Astrocyte (in vitro differentiated cells and primary cell): ENCODE measurements around the gene FMN2. TPM values are rescaled to one million over a fixed set of nuclear protein-coding genes. Genes with fewer than 3 reads are reported as not detected.

Source experiments
- DNase-seq: peaks from one replicate; pipeline ENCODE4 v3.0.0-alpha.2; 2010; ENCODE audit warnings: low read depth
- FAIRE-seq: peaks from 2 replicates; lab custom pipeline; 2011; peaks lifted over from hg19 to GRCh38; lab: Jason Lieb, UNC
- H2AFZ ChIP-seq: 2 replicates; pipeline ENCODE4 v1.6.0; 2012; ENCODE audit warnings: low read depth, low read length, inconsistent platforms
- H3K27ac ChIP-seq: 2 replicates; pipeline ENCODE4 v1.5.1; 2011; ENCODE audit warnings: low read depth, low read length, inconsistent platforms
- H3K27me3 ChIP-seq: 2 replicates; pipeline ENCODE4 v1.6.0; 2011; ENCODE audit warnings: low read length, inconsistent platforms; ENCODE audit not compliant: insufficient read depth
- H3K36me3 ChIP-seq: 2 replicates; pipeline ENCODE4 v1.5.1; 2011; ENCODE audit warnings: low read length, inconsistent platforms; ENCODE audit not compliant: insufficient read depth
- H3K4me1 ChIP-seq: 2 replicates; pipeline ENCODE4 v1.5.1; 2011; ENCODE audit warnings: low read length, inconsistent platforms; ENCODE audit not compliant: insufficient read depth
- H3K4me2 ChIP-seq: 2 replicates; pipeline ENCODE4 v1.6.0; 2012; ENCODE audit warnings: low read length, inconsistent platforms
- H3K4me3 ChIP-seq: 2 replicates; pipeline ENCODE4 v1.5.1; 2011; ENCODE audit warnings: low read depth, mild to moderate bottlenecking, low read length, inconsistent platforms; ENCODE audit not compliant: insufficient read depth
- H3K79me2 ChIP-seq: 2 replicates; pipeline ENCODE4 v1.6.0; 2012; ENCODE audit warnings: mild to moderate bottlenecking, low read length, inconsistent platforms; ENCODE audit not compliant: insufficient read depth
- H3K9ac ChIP-seq: 2 replicates; pipeline ENCODE4 v1.6.0; 2012; ENCODE audit warnings: mild to moderate bottlenecking, low read length, inconsistent platforms
- H3K9me3 ChIP-seq: 2 replicates; pipeline ENCODE4 v1.5.1; 2012; ENCODE audit warnings: low read depth, mild to moderate bottlenecking, low read length, inconsistent platforms; ENCODE audit not compliant: insufficient read depth
- H4K20me1 ChIP-seq: 2 replicates; pipeline ENCODE4 v1.6.0; 2012; ENCODE audit warnings: low read length, inconsistent platforms; ENCODE audit not compliant: insufficient read depth
- H3K27ac Mint-ChIP-seq: one replicate; pipeline ENCODE4 v1.8.0; 2021; ENCODE audit warnings: mild to moderate bottlenecking, mixed read lengths; ENCODE audit not compliant: unreplicated experiment
- H3K27me3 Mint-ChIP-seq: one replicate; pipeline ENCODE4 v1.8.0; 2021; ENCODE audit warnings: low read depth, mixed read lengths; ENCODE audit not compliant: unreplicated experiment
- H3K36me3 Mint-ChIP-seq: one replicate; pipeline ENCODE4 v1.8.0; 2021; ENCODE audit warnings: low read depth, mixed read lengths; ENCODE audit not compliant: unreplicated experiment
- H3K4me1 Mint-ChIP-seq: one replicate; pipeline ENCODE4 v1.8.0; 2021; ENCODE audit warnings: low read depth, mixed read lengths; ENCODE audit not compliant: unreplicated experiment
- H3K4me3 Mint-ChIP-seq: one replicate; pipeline ENCODE4 v1.8.0; 2021; ENCODE audit warnings: mild to moderate bottlenecking, moderate library complexity, mixed read lengths; ENCODE audit not compliant: unreplicated experiment
- H3K9me3 Mint-ChIP-seq: one replicate; pipeline ENCODE4 v1.8.0; 2021; ENCODE audit warnings: mild to moderate bottlenecking, mixed read lengths; ENCODE audit not compliant: unreplicated experiment
- EZH2 ChIP-seq: IDR thresholded peaks from 2 replicates; pipeline ENCODE4 v1.6.1; 2012; ENCODE audit warnings: mild to moderate bottlenecking, low read length, inconsistent platforms; ENCODE audit not compliant: insufficient read depth
- total RNA-seq: library from RNA; stranded (reverse); gene quantifications from 2 replicates; pipeline ENCODE4 v1.2.1, GENCODE V29; 2021
- TF ChIP-seq, protein P1 (sequence below): IDR thresholded peaks from 2 replicates; pipeline ENCODE4 v1.5.1; 2011; ENCODE audit warnings: low read depth, mild to moderate bottlenecking, inconsistent platforms, low read length, moderate library complexity; ENCODE audit not compliant: insufficient read depth

FMN2 gene
- total RNA-seq, 1 donor from 2014 or later, result 2.4 TPM

DNA sequence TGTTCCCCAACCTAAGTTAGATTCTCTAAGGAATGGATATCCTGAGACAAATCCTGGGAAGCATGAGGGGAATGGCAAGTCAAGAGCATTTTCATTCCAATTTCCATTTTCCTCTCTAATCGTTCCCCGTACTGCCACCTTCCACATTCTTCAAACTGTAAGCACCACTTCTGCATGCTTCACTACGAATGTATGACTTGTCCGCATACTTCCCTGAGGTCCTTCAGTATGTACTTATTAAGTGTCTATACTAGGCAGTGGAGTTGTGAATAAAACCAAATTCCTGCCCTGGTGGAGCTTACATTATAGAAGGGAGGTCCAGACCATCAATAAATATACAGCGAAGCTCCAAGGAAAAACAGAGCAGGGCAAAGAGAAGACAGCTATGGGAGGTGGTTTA lies 365.5 kb downstream of the FMN2 start:
- Mint-ChIP-seq H3K4me3 (no peak overlapping the region), H3K36me3 (no peaks in the 10 kb centered on the region), H3K9me3 (peaks cover 1% of the 10 kb centered on the region), H3K27me3 (no peaks in the 10 kb centered on the region), H3K4me1 (peaks cover 4% of the 10 kb centered on the region), H3K27ac (no peak overlapping the region)
- Histone ChIP-seq H2AFZ (no peak overlapping the region), H3K4me1 (no peaks in the 10 kb centered on the region), H3K27ac (no peak overlapping the region), H3K9ac (no peak overlapping the region), H3K9me3 (no peaks in the 10 kb centered on the region), H3K4me2 (no peak overlapping the region), H3K79me2 (no peaks in the 10 kb centered on the region), H3K36me3 (no peaks in the 10 kb centered on the region), H3K4me3 (no peak overlapping the region), H4K20me1 (no peaks in the 10 kb centered on the region), H3K27me3 (no peaks in the 10 kb centered on the region)
- TF ChIP-seq, protein P1, sequence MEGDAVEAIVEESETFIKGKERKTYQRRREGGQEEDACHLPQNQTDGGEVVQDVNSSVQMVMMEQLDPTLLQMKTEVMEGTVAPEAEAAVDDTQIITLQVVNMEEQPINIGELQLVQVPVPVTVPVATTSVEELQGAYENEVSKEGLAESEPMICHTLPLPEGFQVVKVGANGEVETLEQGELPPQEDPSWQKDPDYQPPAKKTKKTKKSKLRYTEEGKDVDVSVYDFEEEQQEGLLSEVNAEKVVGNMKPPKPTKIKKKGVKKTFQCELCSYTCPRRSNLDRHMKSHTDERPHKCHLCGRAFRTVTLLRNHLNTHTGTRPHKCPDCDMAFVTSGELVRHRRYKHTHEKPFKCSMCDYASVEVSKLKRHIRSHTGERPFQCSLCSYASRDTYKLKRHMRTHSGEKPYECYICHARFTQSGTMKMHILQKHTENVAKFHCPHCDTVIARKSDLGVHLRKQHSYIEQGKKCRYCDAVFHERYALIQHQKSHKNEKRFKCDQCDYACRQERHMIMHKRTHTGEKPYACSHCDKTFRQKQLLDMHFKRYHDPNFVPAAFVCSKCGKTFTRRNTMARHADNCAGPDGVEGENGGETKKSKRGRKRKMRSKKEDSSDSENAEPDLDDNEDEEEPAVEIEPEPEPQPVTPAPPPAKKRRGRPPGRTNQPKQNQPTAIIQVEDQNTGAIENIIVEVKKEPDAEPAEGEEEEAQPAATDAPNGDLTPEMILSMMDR, result no peak
- no peak for TF ChIP-seq EZH2
- FAIRE-seq (no peak), DNase-seq (no peak)

DNA sequence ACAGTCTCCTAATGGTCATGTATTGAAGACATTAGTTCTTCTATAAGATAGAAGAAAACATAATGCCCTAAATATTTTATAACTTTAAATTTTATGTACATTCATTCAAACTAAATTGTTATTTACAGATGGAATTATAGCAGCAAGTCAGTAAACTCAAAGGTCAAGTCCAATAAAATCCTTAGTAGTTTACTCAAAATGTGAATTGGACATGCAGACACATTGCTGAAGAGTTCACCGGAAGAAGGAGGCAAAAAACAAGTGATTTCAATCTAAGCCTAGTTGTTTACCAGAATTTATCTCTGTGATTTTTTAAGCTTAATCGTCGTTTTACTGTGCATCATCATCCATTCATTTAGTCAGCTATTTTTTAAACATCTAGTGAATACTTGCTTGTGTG lies 370.6 kb downstream of the FMN2 start:
- Histone ChIP-seq H3K27me3 (no peaks in the 10 kb centered on the region), H3K27ac (no peak overlapping the region)

DNA sequence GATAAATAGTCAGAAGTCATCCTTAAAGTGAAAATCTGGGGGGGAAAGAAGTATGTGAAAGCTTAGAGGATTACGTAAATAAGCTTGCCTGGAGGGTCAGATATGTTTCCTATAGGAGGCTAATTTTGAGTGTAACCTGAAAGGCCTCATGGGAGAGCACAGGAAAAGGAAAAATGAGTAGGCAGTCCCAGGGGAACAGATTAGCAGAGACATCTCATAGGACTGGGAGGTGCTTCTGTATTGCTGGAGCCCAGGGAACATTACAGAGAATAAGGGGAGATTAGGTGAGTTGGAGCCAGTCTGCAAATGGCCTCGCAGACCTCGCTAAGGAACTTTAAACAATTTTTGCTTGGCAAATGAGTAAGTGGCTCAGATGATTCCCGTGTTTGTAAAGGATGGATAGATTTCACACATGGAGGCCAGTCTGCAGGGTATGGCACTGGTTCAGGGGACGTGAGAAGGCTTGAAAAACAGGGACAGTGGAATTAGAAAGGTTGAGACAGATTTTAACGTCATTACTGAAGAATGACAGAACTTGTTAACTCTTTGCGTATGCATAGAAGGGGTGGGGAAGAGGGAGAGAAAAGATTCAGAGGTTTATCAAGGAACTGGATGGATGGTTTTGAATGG lies 371.2 kb downstream of the FMN2 start:
- no peak overlapping the region for H3K4me3 Mint-ChIP-seq
- peaks cover 1% of the 10 kb centered on the region for H3K36me3 Mint-ChIP-seq
- H3K9me3 Mint-ChIP-seq, result no peaks in the 10 kb centered on the region
- H2AFZ ChIP-seq, result no peak overlapping the region
- H3K4me2 ChIP-seq, result no peak overlapping the region
- no peaks in the 10 kb centered on the region for H3K27me3 ChIP-seq
- TF ChIP-seq, protein P1, result no peak
- TF ChIP-seq EZH2, result no peak
- no peak for FAIRE-seq
- peaks cover 7% of the 10 kb centered on the region for H3K4me1 ChIP-seq
- no peaks in the 10 kb centered on the region for H3K36me3 ChIP-seq
- no peak overlapping the region for H3K27ac Mint-ChIP-seq
- H3K27ac ChIP-seq, result no peak overlapping the region
- H3K4me1 Mint-ChIP-seq, result peaks cover 19% of the 10 kb centered on the region
- no peaks in the 10 kb centered on the region for H3K79me2 ChIP-seq
- H3K9me3 ChIP-seq, result no peaks in the 10 kb centered on the region
- H3K9ac ChIP-seq, result no peak overlapping the region
- no peak overlapping the region for H3K4me3 ChIP-seq
- no peaks in the 10 kb centered on the region for H3K27me3 Mint-ChIP-seq
- DNase-seq, result no peak
- H4K20me1 ChIP-seq, result no peaks in the 10 kb centered on the region

More for the DNA sequence above, 370.6 kb downstream of the FMN2 start:
- Mint-ChIP-seq H3K27ac (no peak overlapping the region), H3K36me3 (no peaks in the 10 kb centered on the region), H3K9me3 (no peaks in the 10 kb centered on the region), H3K4me1 (peaks cover 19% of the 10 kb centered on the region), H3K4me3 (no peak overlapping the region), H3K27me3 (no peaks in the 10 kb centered on the region)
- Histone ChIP-seq H3K4me3 (no peak overlapping the region), H3K9me3 (no peaks in the 10 kb centered on the region), H2AFZ (no peak overlapping the region), H3K79me2 (no peaks in the 10 kb centered on the region), H3K9ac (no peak overlapping the region), H4K20me1 (no peaks in the 10 kb centered on the region), H3K4me2 (no peak overlapping the region), H3K4me1 (peaks cover 7% of the 10 kb centered on the region), H3K36me3 (no peaks in the 10 kb centered on the region)
- TF ChIP-seq, protein P1, result no peak
- no peak for TF ChIP-seq EZH2
- no peak for DNase-seq
- peak; percentile 5 for FAIRE-seq
